ENCODE data around the gene ATP1A4. TPM values are rescaled to one million over a fixed set of nuclear protein-coding genes. Genes with fewer than 3 reads are reported as not detected.

ATP1A4 gene
- total RNA-seq, 1 donor: not detected

- no peak overlapping the region for H3K4me3 ChIP-seq (ENCODE audit: low read depth, low read length)
- no peak for TF ChIP-seq CTCF (IDR thresholded peaks at IDR 0.05; ENCODE audit: insufficient read depth, low read length)
- no peak for DNase-seq (ENCODE audit: low read depth)
Measured at GRCh38 chr1:160210561-160210960, 59.2 kb downstream of the ATP1A4 start.

DNA sequence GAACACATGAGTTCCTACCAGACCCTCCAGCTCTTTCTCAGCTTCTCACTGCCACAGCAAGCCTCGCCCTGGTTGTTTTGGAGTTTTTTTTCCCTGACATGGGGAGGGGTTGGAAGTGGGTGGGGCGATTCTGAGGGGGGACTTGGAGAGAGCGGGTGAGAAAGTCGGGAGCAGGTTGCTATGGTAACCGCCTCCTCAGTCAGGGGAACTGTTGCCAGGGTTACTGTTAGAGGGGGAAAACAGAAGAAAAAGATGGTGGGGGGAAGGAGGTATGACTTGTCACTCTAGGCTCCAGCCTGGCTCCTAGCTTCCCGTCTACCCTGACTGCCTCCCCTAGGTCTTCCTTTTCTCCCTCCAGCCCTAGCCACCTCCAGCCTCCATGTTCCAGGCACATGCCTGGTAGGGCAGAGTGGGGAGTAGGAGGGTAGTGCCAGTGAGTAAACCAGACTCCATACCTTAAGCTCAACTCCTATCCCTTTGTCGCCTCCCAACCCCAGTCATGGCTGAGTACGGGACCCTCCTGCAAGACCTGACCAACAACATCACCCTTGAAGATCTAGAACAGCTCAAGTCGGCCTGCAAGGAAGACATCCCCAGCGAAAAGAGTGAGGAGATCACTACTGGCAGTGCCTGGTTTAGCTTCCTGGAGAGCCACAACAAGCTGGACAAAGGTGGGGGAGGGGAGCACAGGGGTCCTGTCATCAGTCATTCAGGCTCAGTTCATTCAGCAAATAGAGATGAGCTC is 59.8 kb downstream of the ATP1A4 start:
- H3K4me3 ChIP-seq (ENCODE audit: low read depth, low read length): no peak overlapping the region
- no peak for TF ChIP-seq CTCF (IDR thresholded peaks at IDR 0.05; ENCODE audit: insufficient read depth, low read length)
- DNase-seq (ENCODE audit: low read depth): no peak

DNA sequence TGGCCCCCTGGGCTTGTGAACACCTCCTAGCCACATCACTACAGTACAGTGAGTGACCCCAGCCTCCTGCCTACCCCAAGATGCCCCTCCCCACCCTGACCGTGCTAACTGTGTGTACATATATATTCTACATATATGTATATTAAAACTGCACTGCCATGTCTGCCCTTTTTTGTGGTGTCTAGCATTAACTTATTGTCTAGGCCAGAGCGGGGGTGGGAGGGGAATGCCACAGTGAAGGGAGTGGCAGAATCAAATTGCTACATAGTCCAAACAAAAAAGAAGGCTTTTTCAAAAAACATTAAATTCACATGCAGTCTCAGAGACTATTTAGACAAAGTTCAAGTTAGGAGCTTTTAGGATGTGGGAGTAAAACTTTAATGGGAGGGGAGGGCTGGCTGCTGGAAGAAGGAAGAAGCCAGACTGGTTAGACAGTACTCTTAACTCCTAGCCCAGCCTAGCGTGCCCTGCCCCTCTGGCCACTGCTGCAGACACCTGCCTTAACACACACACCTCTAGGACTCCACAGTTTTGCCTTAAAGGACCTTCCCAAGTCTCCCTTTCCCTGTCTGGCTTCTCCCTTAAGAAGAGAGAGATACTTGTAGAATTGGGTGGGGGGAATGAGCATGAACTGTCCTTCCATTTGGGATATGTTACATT is 63.2 kb downstream of the ATP1A4 start:
- no peak for TF ChIP-seq CTCF (IDR thresholded peaks at IDR 0.05; ENCODE audit: insufficient read depth, low read length)
- no peak overlapping the region for H3K4me3 ChIP-seq (ENCODE audit: low read depth, low read length)
- DNase-seq (ENCODE audit: low read depth): no peak

- TF ChIP-seq CTCF (IDR thresholded peaks at IDR 0.05; ENCODE audit: insufficient read depth, low read length): no peak
- no peak for DNase-seq (ENCODE audit: low read depth)
- H3K4me3 ChIP-seq (ENCODE audit: low read depth, low read length): no peak overlapping the region
Measured at GRCh38 chr1:160216301-160216700, 64.9 kb downstream of the ATP1A4 start.

- H3K4me3 ChIP-seq (ENCODE audit: low read depth, low read length): no peak overlapping the region
- DNase-seq (ENCODE audit: low read depth): peak; percentile 52
- TF ChIP-seq CTCF (IDR thresholded peaks at IDR 0.05; ENCODE audit: insufficient read depth, low read length): no peak
Measured at GRCh38 chr1:160217481-160218051, 66.2 kb downstream of the ATP1A4 start.

DNA sequence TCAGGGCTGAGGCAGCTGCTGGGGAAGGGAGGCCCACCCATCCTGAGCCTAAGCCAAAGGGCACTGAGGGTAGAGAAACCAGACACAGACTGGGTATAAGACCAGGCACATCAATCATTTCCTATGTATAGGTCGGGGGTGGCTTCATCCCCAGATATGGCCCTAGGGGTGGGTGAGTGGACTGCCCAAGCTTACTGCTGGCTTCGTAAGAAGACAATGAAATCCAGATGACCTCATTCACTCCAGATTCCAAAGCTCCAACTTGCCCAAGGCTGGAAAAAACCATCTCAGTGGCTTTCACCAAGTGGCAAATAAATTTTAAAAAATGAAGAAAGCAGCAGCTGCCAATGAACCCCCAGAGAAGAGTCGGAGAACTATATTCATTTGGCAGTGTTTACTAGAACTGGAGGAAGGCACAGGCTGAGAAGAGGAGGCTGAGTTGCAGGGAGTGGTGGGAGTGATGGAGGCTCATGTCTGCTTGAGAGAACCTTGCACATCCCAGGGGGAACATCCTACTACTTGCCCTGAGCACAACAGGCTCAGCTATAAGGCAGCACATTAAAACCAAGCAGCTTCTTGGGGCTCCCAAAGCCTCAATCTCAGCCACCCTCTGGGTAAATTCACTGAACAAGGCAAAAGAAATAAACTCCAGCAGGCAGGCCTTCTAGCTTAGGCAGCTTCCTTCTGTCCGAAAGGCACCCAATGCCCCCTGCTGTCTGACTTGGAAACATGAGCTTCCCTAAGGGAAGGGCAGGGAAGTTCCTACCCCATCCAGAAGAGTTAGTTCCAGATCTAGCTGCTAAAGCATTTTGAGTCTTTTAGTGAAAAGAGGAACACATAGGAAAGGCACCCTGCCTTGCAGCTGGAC is 67.9 kb downstream of the ATP1A4 start:
- DNase-seq (ENCODE audit: low read depth): peak; percentile 84
- no peak overlapping the region for H3K4me3 ChIP-seq (ENCODE audit: low read depth, low read length)
- peak; percentile 81 for TF ChIP-seq CTCF (IDR thresholded peaks at IDR 0.05; ENCODE audit: insufficient read depth, low read length)

Measured in fibroblast of the aortic adventitia (primary cell).